Gastroesophageal sphincter (tissue), 3 donors: ENCODE data around the gene PDZD7.

Experiments used
- EP300 ChIP-seq: sonication (generic); formaldehyde crosslinking; IDR thresholded peaks from one replicate; pipeline ENCODE4 v1.6.1; 2017; ENCODE audit warnings: antibody characterized with exemption, mild to moderate bottlenecking
- POLR2A ChIP-seq, 2 donors: fragments of 450-650 bp; IDR thresholded peaks; one replicate each; pipeline ENCODE4 v1.6.1; 2017; ENCODE audit warnings: antibody characterized with exemption in 2 of 2, mild to moderate bottlenecking in 2 of 2, moderate library complexity in 1 of 2
- POLR2AphosphoS5 ChIP-seq: sonication (generic); formaldehyde crosslinking; IDR thresholded peaks from one replicate; pipeline ENCODE4 v1.6.1; 2017; ENCODE audit warnings: antibody characterized with exemption
- TF ChIP-seq, protein P1 (sequence below), 4 experiments: fragments of 200-600 bp in 2 of 4; fragments of 450-650 bp in 2 of 4; sonication (generic) in 1 of 4; IDR thresholded peaks; one replicate each; pipeline ENCODE4 v1.5.1; 2017 to 2019; ENCODE audit warnings: antibody characterized with exemption in 4 of 4, mild to moderate bottlenecking in 2 of 4, moderate library complexity in 2 of 4

DNA sequence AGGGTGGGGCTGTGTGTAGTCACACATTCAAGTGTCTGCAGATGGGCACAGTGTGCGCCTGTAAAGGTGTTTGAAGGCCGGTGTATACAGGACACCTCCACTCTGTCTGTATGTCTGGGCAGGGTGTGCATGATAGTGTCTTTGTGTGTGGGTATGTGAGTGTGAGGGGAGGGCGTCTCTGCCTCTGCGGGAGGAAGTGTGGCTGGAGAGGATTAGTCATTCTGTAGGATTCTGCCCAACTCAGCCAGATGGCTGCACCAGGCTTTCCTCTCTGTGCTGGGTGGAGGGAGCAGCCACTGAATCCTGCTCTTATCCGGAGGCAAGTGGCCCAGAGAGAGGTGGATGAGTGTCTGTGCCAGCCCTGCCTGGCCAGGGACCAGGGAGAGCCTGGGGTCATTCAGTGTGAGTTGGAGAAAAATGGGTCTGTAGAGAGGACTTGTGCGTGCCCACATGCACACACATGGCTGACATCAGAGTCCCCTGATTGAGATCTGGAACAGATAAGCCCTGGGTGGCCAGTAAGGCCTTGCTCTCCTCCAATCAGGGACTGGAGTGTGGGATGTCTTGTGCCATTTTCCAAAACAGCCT, 1.8 kb upstream of the PDZD7 start:
- no peak for TF ChIP-seq POLR2A (IDR thresholded peaks at IDR 0.05)
- TF ChIP-seq, protein P1, sequence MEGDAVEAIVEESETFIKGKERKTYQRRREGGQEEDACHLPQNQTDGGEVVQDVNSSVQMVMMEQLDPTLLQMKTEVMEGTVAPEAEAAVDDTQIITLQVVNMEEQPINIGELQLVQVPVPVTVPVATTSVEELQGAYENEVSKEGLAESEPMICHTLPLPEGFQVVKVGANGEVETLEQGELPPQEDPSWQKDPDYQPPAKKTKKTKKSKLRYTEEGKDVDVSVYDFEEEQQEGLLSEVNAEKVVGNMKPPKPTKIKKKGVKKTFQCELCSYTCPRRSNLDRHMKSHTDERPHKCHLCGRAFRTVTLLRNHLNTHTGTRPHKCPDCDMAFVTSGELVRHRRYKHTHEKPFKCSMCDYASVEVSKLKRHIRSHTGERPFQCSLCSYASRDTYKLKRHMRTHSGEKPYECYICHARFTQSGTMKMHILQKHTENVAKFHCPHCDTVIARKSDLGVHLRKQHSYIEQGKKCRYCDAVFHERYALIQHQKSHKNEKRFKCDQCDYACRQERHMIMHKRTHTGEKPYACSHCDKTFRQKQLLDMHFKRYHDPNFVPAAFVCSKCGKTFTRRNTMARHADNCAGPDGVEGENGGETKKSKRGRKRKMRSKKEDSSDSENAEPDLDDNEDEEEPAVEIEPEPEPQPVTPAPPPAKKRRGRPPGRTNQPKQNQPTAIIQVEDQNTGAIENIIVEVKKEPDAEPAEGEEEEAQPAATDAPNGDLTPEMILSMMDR (IDR thresholded peaks at IDR 0.05), result no peak
- TF ChIP-seq POLR2AphosphoS5, result peak; percentile 38
- TF ChIP-seq EP300, result no peak
